H9 (cell line): ENCODE data around the gene NPTXR. TPM values are rescaled to one million over a fixed set of nuclear protein-coding genes. Genes with fewer than 3 reads are reported as not detected.

ENCODE experiments used
- DNase-seq: peaks from one replicate; pipeline ENCODE4 v3.0.0-alpha.2; 2017
- H2AFZ ChIP-seq: one replicate; pipeline ENCODE4 v1.6.1; 2013; ENCODE audit warnings: mild to moderate bottlenecking, low read length, control low read depth, moderate library complexity
- H2AK5ac ChIP-seq: 2 replicates; pipeline ENCODE4 v1.6.1; 2013; ENCODE audit warnings: low read length, control low read depth, mixed read lengths; ENCODE audit not compliant: insufficient read length
- H2BK120ac ChIP-seq: one replicate; pipeline ENCODE4 v1.6.1; 2013; ENCODE audit warnings: low read depth, mild to moderate bottlenecking, low read length, control low read depth, inconsistent platforms; ENCODE audit not compliant: poor library complexity, severe bottlenecking
- H2BK12ac ChIP-seq: 2 replicates; pipeline ENCODE4 v1.6.1; 2013; ENCODE audit warnings: low read length, control low read depth, mixed read lengths, low read depth; ENCODE audit not compliant: insufficient read length
- H2BK15ac ChIP-seq: 2 replicates; pipeline ENCODE4 v1.6.1; 2013; ENCODE audit warnings: low read depth, low read length, control low read depth
- H2BK20ac ChIP-seq: one replicate; pipeline ENCODE4 v1.6.1; 2013; ENCODE audit warnings: low read depth, mild to moderate bottlenecking, low read length, control low read depth, inconsistent platforms; ENCODE audit not compliant: poor library complexity, severe bottlenecking
- H2BK5ac ChIP-seq: 2 replicates; pipeline ENCODE4 v1.6.1; 2013; ENCODE audit warnings: low read length, control low read depth, mixed read lengths; ENCODE audit not compliant: insufficient read length
- H3K14ac ChIP-seq: 2 replicates; pipeline ENCODE4 v1.6.1; 2013; ENCODE audit warnings: low read length, control low read depth; ENCODE audit not compliant: insufficient read depth
- H3K18ac ChIP-seq: 2 replicates; pipeline ENCODE4 v1.6.1; 2013; ENCODE audit warnings: low read depth, mild to moderate bottlenecking, mixed read lengths, low read length, control low read depth; ENCODE audit not compliant: insufficient read length
- H3K23ac ChIP-seq: 2 replicates; pipeline ENCODE4 v1.6.1; 2013; ENCODE audit warnings: low read length, control low read depth, mixed read lengths, low read depth; ENCODE audit not compliant: insufficient read length
- H3K23me2 ChIP-seq: 2 replicates; pipeline ENCODE4 v1.6.1; 2013; ENCODE audit warnings: low read depth, mild to moderate bottlenecking, mixed read lengths, low read length, control low read depth; ENCODE audit not compliant: insufficient read length, poor library complexity, severe bottlenecking
- H3K27ac ChIP-seq: 2 replicates; pipeline ENCODE4 v1.5.1; 2013; ENCODE audit warnings: low read length, control low read depth, mixed read lengths, low read depth; ENCODE audit not compliant: insufficient read length
- H3K27me3 ChIP-seq: 2 replicates; pipeline ENCODE4 v1.6.1; 2013; ENCODE audit warnings: low read length, control low read depth, inconsistent platforms; ENCODE audit not compliant: insufficient read depth
- H3K4ac ChIP-seq: 2 replicates; pipeline ENCODE4 v1.6.1; 2013; ENCODE audit warnings: low read depth, mild to moderate bottlenecking, control low read depth, inconsistent platforms, low read length, moderate library complexity
- H3K4me1 ChIP-seq: 2 replicates; pipeline ENCODE4 v1.6.1; 2013; ENCODE audit warnings: low read length, control low read depth, inconsistent platforms; ENCODE audit not compliant: insufficient read depth
- H3K4me2 ChIP-seq: 2 replicates; pipeline ENCODE4 v1.6.1; 2013; ENCODE audit warnings: low read length, control low read depth, mixed read lengths; ENCODE audit not compliant: insufficient read length, insufficient read depth
- H3K56ac ChIP-seq: 2 replicates; pipeline ENCODE4 v1.6.1; 2013; ENCODE audit warnings: low read depth, mild to moderate bottlenecking, mixed read lengths, low read length, control low read depth; ENCODE audit not compliant: insufficient read length
- H3K79me1 ChIP-seq: 2 replicates; pipeline ENCODE4 v1.6.1; 2013; ENCODE audit warnings: low read depth, mild to moderate bottlenecking, moderate library complexity, low read length, control low read depth, inconsistent platforms; ENCODE audit not compliant: insufficient read depth, poor library complexity, severe bottlenecking
- H3K79me2 ChIP-seq: 2 replicates; pipeline ENCODE4 v1.6.1; 2013; ENCODE audit warnings: low read length, control low read depth, inconsistent platforms; ENCODE audit not compliant: insufficient read depth
- H3K9ac ChIP-seq: 2 replicates; pipeline ENCODE4 v1.6.1; 2013; ENCODE audit warnings: low read length, control low read depth, mixed read lengths; ENCODE audit not compliant: insufficient read length; ENCODE audit errors: extremely low read depth
- H3K9me3 ChIP-seq: one replicate; pipeline ENCODE4 v1.6.1; 2013; ENCODE audit warnings: low read depth, low read length, inconsistent platforms; ENCODE audit not compliant: control insufficient read depth
- H3T11ph ChIP-seq: one replicate; pipeline ENCODE4 v1.6.1; 2013; ENCODE audit warnings: mild to moderate bottlenecking, low read length, control low read depth, inconsistent platforms
- H4K20me1 ChIP-seq: one replicate; pipeline ENCODE4 v1.6.1; 2013; ENCODE audit not compliant: control insufficient read depth, insufficient read length, insufficient read depth
- H4K5ac ChIP-seq: 2 replicates; pipeline ENCODE4 v1.6.1; 2013; ENCODE audit warnings: low read depth, mild to moderate bottlenecking, mixed read lengths, low read length, control low read depth; ENCODE audit not compliant: insufficient read length
- H4K8ac ChIP-seq: replicated peaks from 2 replicates; pipeline ENCODE4 v1.6.1; 2013; ENCODE audit warnings: low read length, control low read depth, mixed read lengths, low read depth; ENCODE audit not compliant: insufficient read length
- H4K91ac ChIP-seq: 2 replicates; pipeline ENCODE4 v1.6.1; 2013; ENCODE audit warnings: low read depth, mild to moderate bottlenecking, moderate library complexity, mixed read lengths, low read length, control low read depth; ENCODE audit not compliant: insufficient read length
- H3K27ac Mint-ChIP-seq, 3 experiments: 2 replicates in 2 of 3; 3 replicates in 1 of 3; pipeline ENCODE4 v1.8.0; 2020 to 2021; ENCODE audit warnings: mixed read lengths in 3 of 3, mild to moderate bottlenecking in 1 of 3, moderate library complexity in 1 of 3
- H3K27me3 Mint-ChIP-seq: 2 replicates; pipeline ENCODE4 v1.8.0; 2021; ENCODE audit warnings: low read depth, mild to moderate bottlenecking, moderate library complexity, mixed read lengths
- H3K36me3 Mint-ChIP-seq, 3 experiments: 2 replicates in 2 of 3; 3 replicates in 1 of 3; pipeline ENCODE4 v1.8.0; 2020 to 2021; ENCODE audit warnings: low read depth in 3 of 3, mixed read lengths in 3 of 3; ENCODE audit not compliant: insufficient read depth in 1 of 3
- H3K4me1 Mint-ChIP-seq, 2 experiments: 2 replicates each; pipeline ENCODE4 v1.8.0; 2020; ENCODE audit warnings: mixed read lengths in 2 of 2
- H3K4me3 Mint-ChIP-seq, 2 experiments: 2 replicates in 1 of 2; 3 replicates in 1 of 2; pipeline ENCODE4 v1.8.0; 2020 to 2021; ENCODE audit warnings: mild to moderate bottlenecking in 2 of 2, mixed read lengths in 2 of 2, moderate library complexity in 1 of 2
- H3K9me3 Mint-ChIP-seq, 2 experiments: 2 replicates in 1 of 2; 3 replicates in 1 of 2; pipeline ENCODE4 v1.8.0; 2020; ENCODE audit warnings: mild to moderate bottlenecking in 2 of 2, mixed read lengths in 2 of 2, moderate library complexity in 1 of 2
- CTCF ChIP-seq: fragments of 200-600 bp; sonication (generic); conservative IDR thresholded peaks from 3 replicates; pipeline ENCODE4 v1.8.0; 2021; ENCODE audit warnings: antibody characterized with exemption, mild to moderate bottlenecking
- WGBS: extraction: QIAGEN DNeasy Blood & Tissue Kit; methylation state at CpG from one replicate; pipeline ENCODE4 v1.1.7; 2013; ENCODE audit warnings: missing lambda C conversion rate, low lambda C conversion rate, mixed read lengths; ENCODE audit not compliant: insufficient read length; ENCODE audit errors: extremely low coverage; 5-methylcytosine and 5-hydroxymethylcytosine counted together
- total RNA-seq: library from RNA; stranded (reverse); gene quantifications from 2 replicates; pipeline ENCODE4 v1.2.1, GENCODE V29; 2021

Gene NPTXR
- total RNA-seq, 1 experiment from 2014 or later: 8.1 TPM

GRCh38 chr22:38830026-38830844 lies 13.6 kb downstream of the NPTXR start:
- Histone ChIP-seq H2BK15ac (no peak overlapping the region), H2AK5ac (no peak overlapping the region), H3K27ac (no peak overlapping the region), H3K14ac (no peak overlapping the region), H4K8ac (no peak overlapping the region), H4K5ac (no peak overlapping the region), H3K79me2 (no peaks in the 10 kb centered on the region), H4K91ac (no peak overlapping the region), H3K4me2 (no peak overlapping the region), H2BK12ac (no peak overlapping the region), H3K23ac (no peak overlapping the region), H3K23me2 (no peaks in the 10 kb centered on the region), H3K4me1 (no peaks in the 10 kb centered on the region), H2BK120ac (no peak overlapping the region), H3K18ac (no peak overlapping the region), H2BK20ac (no peak overlapping the region), H3K27me3 (no peaks in the 10 kb centered on the region), H3K9ac (no peak overlapping the region), H3K79me1 (no peaks in the 10 kb centered on the region), H4K20me1 (no peaks in the 10 kb centered on the region), H2AFZ (no peak overlapping the region), H3T11ph (no peak overlapping the region), H2BK5ac (no peak overlapping the region), H3K4ac (no peak overlapping the region), H3K9me3 (no peaks in the 10 kb centered on the region), H3K56ac (no peak overlapping the region)
- no peaks in the 10 kb centered on the region for H3K9me3 Mint-ChIP-seq
- no peak overlapping the region for H3K4me3 Mint-ChIP-seq
- H3K36me3 Mint-ChIP-seq: no peaks in the 10 kb centered on the region
- no peak for DNase-seq
- no peak overlapping the region for H3K27ac Mint-ChIP-seq
- peaks cover 3% of the 10 kb centered on the region; the same call in 1 of the 2 replicates for H3K27me3 Mint-ChIP-seq
- H3K4me1 Mint-ChIP-seq: peaks cover 27 to 30% of the 10 kb centered on the region in 2 experiments
- no peak for TF ChIP-seq CTCF
- no CpG with 5 or more reads among the region's 17 CpGs for WGBS
